Sigmoid colon (tissue), 4 donors: ENCODE results near the gene ERN2.

Source experiments
- EP300 ChIP-seq, 4 donors: sonication (generic); formaldehyde crosslinking; IDR thresholded peaks; one replicate each; pipeline ENCODE4 v1.6.1; 2017; ENCODE audit warnings: antibody characterized with exemption in 4 of 4
- POLR2A ChIP-seq, 2 donors: fragments of 450-650 bp; IDR thresholded peaks; one replicate each; pipeline ENCODE4 v1.6.1; 2016; ENCODE audit warnings: antibody characterized with exemption in 2 of 2, mild to moderate bottlenecking in 2 of 2, moderate library complexity in 2 of 2
- POLR2AphosphoS5 ChIP-seq, 4 donors: sonication (generic); formaldehyde crosslinking; IDR thresholded peaks; one replicate each; pipeline ENCODE4 v1.6.1; 2017; ENCODE audit warnings: antibody characterized with exemption in 4 of 4
- TF ChIP-seq, protein P1 (sequence below), 4 experiments: fragments of 450-650 bp in 3 of 4; fragments of 200-600 bp in 1 of 4; IDR thresholded peaks; one replicate each; pipeline ENCODE4 v1.5.1; 2016 to 2019; ENCODE audit warnings: antibody characterized with exemption in 4 of 4, mild to moderate bottlenecking in 3 of 4, moderate library complexity in 2 of 4

- TF ChIP-seq, protein P1, sequence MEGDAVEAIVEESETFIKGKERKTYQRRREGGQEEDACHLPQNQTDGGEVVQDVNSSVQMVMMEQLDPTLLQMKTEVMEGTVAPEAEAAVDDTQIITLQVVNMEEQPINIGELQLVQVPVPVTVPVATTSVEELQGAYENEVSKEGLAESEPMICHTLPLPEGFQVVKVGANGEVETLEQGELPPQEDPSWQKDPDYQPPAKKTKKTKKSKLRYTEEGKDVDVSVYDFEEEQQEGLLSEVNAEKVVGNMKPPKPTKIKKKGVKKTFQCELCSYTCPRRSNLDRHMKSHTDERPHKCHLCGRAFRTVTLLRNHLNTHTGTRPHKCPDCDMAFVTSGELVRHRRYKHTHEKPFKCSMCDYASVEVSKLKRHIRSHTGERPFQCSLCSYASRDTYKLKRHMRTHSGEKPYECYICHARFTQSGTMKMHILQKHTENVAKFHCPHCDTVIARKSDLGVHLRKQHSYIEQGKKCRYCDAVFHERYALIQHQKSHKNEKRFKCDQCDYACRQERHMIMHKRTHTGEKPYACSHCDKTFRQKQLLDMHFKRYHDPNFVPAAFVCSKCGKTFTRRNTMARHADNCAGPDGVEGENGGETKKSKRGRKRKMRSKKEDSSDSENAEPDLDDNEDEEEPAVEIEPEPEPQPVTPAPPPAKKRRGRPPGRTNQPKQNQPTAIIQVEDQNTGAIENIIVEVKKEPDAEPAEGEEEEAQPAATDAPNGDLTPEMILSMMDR (IDR thresholded peaks at IDR 0.05): no peak
- TF ChIP-seq POLR2A (IDR thresholded peaks at IDR 0.05): no peak
- no peak for TF ChIP-seq EP300 (IDR thresholded peaks at IDR 0.05)
- no peak for TF ChIP-seq POLR2AphosphoS5 (IDR thresholded peaks at IDR 0.05)
Measured at GRCh38 chr16:23666571-23667354, 46.3 kb downstream of the ERN2 start.
